Naive thymus-derived CD4-positive, alpha-beta T cell (primary cell): ENCODE results near the gene VPS26A. TPM values are rescaled to one million over a fixed set of nuclear protein-coding genes. Genes with fewer than 3 reads are reported as not detected.

Experiments used
- ATAC-seq: fragments of 150-1000 bp; cut with Tn5 transposase; 2 replicates; pipeline ENCODE4 v1.10.0; 2021; ENCODE audit warnings: mild to moderate bottlenecking, moderate library complexity
- CTCF ChIA-PET: fragments of 350-600 bp; sonication (Branson Sonifier 250); formaldehyde crosslinking; loops from one replicate; lab custom pipeline; 2021; ENCODE audit warnings: antibody characterized with exemption; lab: Charles Lee
- POLR2A ChIA-PET: fragments of 350-600 bp; sonication (Branson Sonifier 250); formaldehyde crosslinking; loops from one replicate; lab custom pipeline; 2021; ENCODE audit warnings: antibody characterized with exemption, inconsistent platforms; lab: Charles Lee
- DNase-seq, 9 donors: peaks; one replicate each; pipeline versions ENCODE4 v3.0.0 to v3.0.0-alpha.2; 2020 to 2022; ENCODE audit warnings: mixed read lengths in 1 of 9
- H3K27ac ChIP-seq: one replicate; pipeline ENCODE4 v1.7.0; 2013; ENCODE audit warnings: mild to moderate bottlenecking, low read depth, low read length, moderate library complexity
- H3K27me3 ChIP-seq, 2 donors: one replicate each; pipeline ENCODE4 v1.7.0; 2013; ENCODE audit warnings: low read length in 2 of 2, mild to moderate bottlenecking in 2 of 2, moderate library complexity in 2 of 2; ENCODE audit not compliant: control insufficient read depth in 2 of 2, insufficient read depth in 2 of 2
- H3K36me3 ChIP-seq, 3 experiments: 1 replicate in 2 of 3; 2 replicates in 1 of 3; pipeline ENCODE4 v1.7.0; 2013; ENCODE audit warnings: low read length in 3 of 3, mild to moderate bottlenecking in 3 of 3, moderate library complexity in 1 of 3; ENCODE audit not compliant: insufficient read depth in 3 of 3, control insufficient read depth in 2 of 3
- H3K4me1 ChIP-seq, 2 donors: one replicate each; pipeline ENCODE4 v1.7.0; 2013; ENCODE audit warnings: low read length in 2 of 2, mild to moderate bottlenecking in 2 of 2, moderate library complexity in 1 of 2; ENCODE audit not compliant: control insufficient read depth in 2 of 2, insufficient read depth in 2 of 2
- H3K4me3 ChIP-seq: 2 replicates; pipeline ENCODE4 v1.7.0; 2013; ENCODE audit warnings: mild to moderate bottlenecking, low read length
- H3K9me3 ChIP-seq, 3 experiments: 1 replicate in 2 of 3; 2 replicates in 1 of 3; pipeline ENCODE4 v1.7.0; 2013; ENCODE audit warnings: low read length in 3 of 3; ENCODE audit not compliant: control insufficient read depth in 2 of 3
- H3K27ac Mint-ChIP-seq, 9 donors: one replicate each; pipeline ENCODE4 v1.8.0; 2020 to 2022; ENCODE audit warnings: mixed read lengths in 9 of 9, mild to moderate bottlenecking in 8 of 9, moderate library complexity in 5 of 9, inconsistent platforms in 2 of 9
- H3K27me3 Mint-ChIP-seq, 5 donors: one replicate each; pipeline ENCODE4 v1.8.0; 2021 to 2022; ENCODE audit warnings: mixed read lengths in 5 of 5, mild to moderate bottlenecking in 1 of 5
- H3K36me3 Mint-ChIP-seq, 5 donors: one replicate each; pipeline ENCODE4 v1.8.0; 2020 to 2022; ENCODE audit warnings: mixed read lengths in 5 of 5, mild to moderate bottlenecking in 3 of 5, inconsistent platforms in 1 of 5
- H3K4me1 Mint-ChIP-seq, 7 donors: one replicate each; pipeline ENCODE4 v1.8.0; 2020 to 2022; ENCODE audit warnings: mixed read lengths in 7 of 7, mild to moderate bottlenecking in 3 of 7, inconsistent platforms in 1 of 7
- H3K4me3 Mint-ChIP-seq, 10 donors: one replicate each; pipeline ENCODE4 v1.8.0; 2020 to 2022; ENCODE audit warnings: mild to moderate bottlenecking in 10 of 10, mixed read lengths in 10 of 10, moderate library complexity in 6 of 10, inconsistent platforms in 2 of 10
- H3K9me3 Mint-ChIP-seq, 11 donors: one replicate each; pipeline ENCODE4 v1.8.0; 2020 to 2022; ENCODE audit warnings: mixed read lengths in 11 of 11, mild to moderate bottlenecking in 4 of 11, inconsistent platforms in 1 of 11, moderate library complexity in 1 of 11
- intact Hi-C, 2 donors: fragments of 100-400 bp; cut with micrococcal nuclease; formaldehyde crosslinking; loops; one replicate each; pipeline ENCODE4 v1.15.1; 2023
- polyA plus RNA-seq, 2 donors: library from polyadenylated mRNA; unstranded; fragments of 300-500 nt; fragmentation: Illumina TruSeq; gene quantifications; one replicate each; pipeline ENCODE4 v1.2.3, GENCODE V29; 2021
- total RNA-seq, 6 experiments: library from RNA in 5 of 6; stranded (reverse) in 5 of 6; gene quantifications; 1 replicate in 5 of 6; 2 replicates in 1 of 6; pipeline ENCODE4 v1.2.3 and lab custom pipeline; 2021 to 2026

The VPS26A gene
- total and polyA plus RNA-seq, 7 experiments from 2014 or later, result 25.5 to 35.0 (median 29.1) TPM

DNA sequence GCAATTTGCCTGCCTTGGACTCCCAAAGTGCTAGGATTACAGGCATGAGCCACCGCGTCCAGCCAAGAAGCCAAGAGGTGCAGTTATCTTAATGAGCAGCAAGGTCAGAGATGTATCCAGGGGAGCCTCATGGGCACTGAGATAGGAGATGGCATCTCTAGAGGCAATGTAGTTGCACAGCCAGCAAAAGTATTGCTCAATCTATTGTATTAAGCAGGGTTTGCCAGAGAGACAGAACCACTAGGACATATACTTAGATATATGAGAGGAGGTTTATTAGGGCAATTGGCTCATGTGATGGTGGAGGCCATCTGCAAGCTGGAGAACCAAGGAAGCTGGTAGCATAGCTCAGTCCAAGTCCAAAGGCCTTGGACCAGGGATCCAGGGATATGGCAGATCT, 16.3 kb upstream of the VPS26A start:
- ChIA-PET POLR2A (no interaction called here), CTCF (interaction anchor here (0.6 kb wide), 1 partner anchor 210 kb away, joined by 3 read pairs; no protein-coding TSS in a partner anchor)
- Mint-ChIP-seq H3K27ac (peak overlapping the region in 1 of 9 donors; percentile 6), H3K9me3 (peaks cover 0 to 5% (median 0%) of the 10 kb centered on the region in 11 donors), H3K4me1 (peaks cover 0 to 3% (median under 1%) of the 10 kb centered on the region in 7 donors), H3K27me3 (peaks cover 0 to 10% (median 0%) of the 10 kb centered on the region in 5 donors), H3K36me3 (peaks cover 8 to 18% (median 17%) of the 10 kb centered on the region in 5 donors), H3K4me3 (no peak overlapping the region)
- H3K4me1 ChIP-seq, result no peaks in the 10 kb centered on the region
- H3K27ac ChIP-seq, result no peak overlapping the region
- H3K36me3 ChIP-seq, result peaks cover 0 to 19% (median 14%) of the 10 kb centered on the region in 3 experiments
- no peaks in the 10 kb centered on the region for H3K27me3 ChIP-seq
- DNase-seq, result no peak
- H3K9me3 ChIP-seq, result no peaks in the 10 kb centered on the region
- ATAC-seq, result peak; percentile 14
- H3K4me3 ChIP-seq, result no peak overlapping the region
- intact Hi-C loops, result no loop called here

DNA sequence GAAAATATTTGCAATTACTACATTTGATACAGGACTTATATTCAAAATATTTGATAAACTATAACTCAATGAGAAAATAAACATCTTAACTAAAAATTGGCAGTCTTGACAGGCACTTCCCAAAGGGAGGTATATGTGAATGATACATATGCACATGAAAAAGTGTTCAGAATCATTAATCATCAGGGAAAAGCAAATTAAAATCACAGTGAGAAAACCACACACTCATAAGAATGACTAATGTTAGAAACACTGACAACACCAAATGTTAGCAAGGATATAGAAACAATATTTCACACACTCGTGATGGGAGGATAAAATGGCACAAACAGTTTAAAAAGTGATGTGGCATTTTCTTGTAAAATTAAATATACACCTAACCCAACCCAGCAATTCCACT, 4.1 kb upstream of the VPS26A start:
- Mint-ChIP-seq H3K27ac (no peak overlapping the region), H3K4me3 (no peak overlapping the region), H3K36me3 (no peaks in the 10 kb centered on the region), H3K9me3 (no peaks in the 10 kb centered on the region), H3K27me3 (peaks cover 0 to 6% (median 0%) of the 10 kb centered on the region in 5 donors), H3K4me1 (peaks cover 1 to 13% (median 10%) of the 10 kb centered on the region in 7 donors)
- no peak for DNase-seq
- Histone ChIP-seq H3K9me3 (no peaks in the 10 kb centered on the region), H3K4me1 (peaks cover 0 to 5% of the 10 kb centered on the region in 2 donors), H3K36me3 (no peaks in the 10 kb centered on the region), H3K4me3 (no peak overlapping the region), H3K27me3 (no peaks in the 10 kb centered on the region), H3K27ac (no peak overlapping the region)
- ATAC-seq, result no peak
- POLR2A ChIA-PET, result no interaction called here
- CTCF ChIA-PET, result interaction anchor here (0.6 kb wide), 1 partner anchor 25 kb away, joined by 7 read pairs; no protein-coding TSS in a partner anchor
- intact Hi-C loops, result loop anchor here (5.0 to 10.0 kb wide), 5 partner anchors 595 to 1358 kb away; partner anchors contain the start of genes SIRT1 (in 2 of the 2), HNRNPH3 (in 1 of the 2), PBLD (in 1 of the 2) and RUFY2 (in 1 of the 2)

DNA sequence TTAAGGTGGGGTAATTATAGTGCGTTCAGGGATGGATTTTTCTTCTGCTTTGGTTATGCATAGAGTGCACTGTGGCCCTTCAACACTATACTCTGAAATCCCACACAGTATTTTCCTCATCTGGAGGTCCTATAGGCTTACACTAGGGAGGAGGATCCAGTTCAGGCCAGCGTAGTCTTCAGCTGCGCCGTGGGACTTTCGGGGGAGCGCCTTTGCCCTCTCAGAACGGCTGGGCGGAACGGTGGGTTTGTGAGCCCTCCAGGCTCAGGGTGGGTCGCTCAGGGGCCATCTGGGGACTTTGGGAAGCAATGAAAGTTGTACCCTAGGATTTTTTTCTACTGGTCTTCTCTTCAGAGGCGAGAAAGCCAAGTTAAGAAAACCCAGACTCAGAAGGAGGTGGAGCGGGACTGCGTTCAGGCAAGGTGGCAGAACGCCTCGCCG, 652 bp upstream of the VPS26A start:
- Histone ChIP-seq H3K4me1 (peaks cover 8 to 16% of the 10 kb centered on the region in 2 donors), H3K4me3 (peak overlapping the region; percentile 85), H3K9me3 (no peaks in the 10 kb centered on the region), H3K36me3 (no peaks in the 10 kb centered on the region), H3K27ac (peak overlapping the region; percentile 94), H3K27me3 (no peaks in the 10 kb centered on the region)
- Mint-ChIP-seq H3K4me3 (peak overlapping the region; percentile 89 to 97 (median 94)), H3K27me3 (peaks cover 0 to under 1% (median 0%) of the 10 kb centered on the region in 5 donors), H3K4me1 (peaks cover 5 to 32% (median 30%) of the 10 kb centered on the region in 7 donors), H3K27ac (peak overlapping the region; percentile 92 to 98 (median 97)), H3K9me3 (no peaks in the 10 kb centered on the region), H3K36me3 (peaks cover 0 to 1% (median 0%) of the 10 kb centered on the region in 5 donors)
- intact Hi-C loops, result loop anchor here (1.0 to 10.0 kb wide), 14 partner anchors 30 to 1361 kb away; partner anchors contain the start of genes DDX50 (in 2 of the 2), SIRT1 (in 2 of the 2), DDX21 (in 1 of the 2) and HNRNPH3 (in 1 of the 2)
- DNase-seq (no peak), ATAC-seq (peak; percentile 14)
- CTCF ChIA-PET, result interaction anchor here (1.9 kb wide), 1 partner anchor 30 kb away, joined by 12 read pairs; no protein-coding TSS in a partner anchor
- POLR2A ChIA-PET, result interaction anchor here (1.6 kb wide), 1 partner anchor 110 kb away, joined by 3 read pairs; no protein-coding TSS in a partner anchor

- DNase-seq (peak in 7 of 9 donors; percentile 15 to 40 (median 37)), ATAC-seq (no peak)
- Mint-ChIP-seq H3K4me1 (peaks cover 6 to 43% (median 38%) of the 10 kb centered on the region in 7 donors), H3K27ac (peak overlapping the region; percentile 84 to 98 (median 92)), H3K36me3 (peaks cover 0 to 4% (median 0%) of the 10 kb centered on the region in 5 donors), H3K4me3 (peak overlapping the region; percentile 93 to 99 (median 95)), H3K27me3 (no peaks in the 10 kb centered on the region), H3K9me3 (no peaks in the 10 kb centered on the region)
- CTCF ChIA-PET, result interaction anchor here (0.5 to 1.2 kb wide), 5 partner anchors 64 to 284 kb away, joined by 3 to 5 read pairs (median 4); partner anchors contain the start of gene KIFBP
- Histone ChIP-seq H3K27ac (peak overlapping the region; percentile 94), H3K27me3 (no peaks in the 10 kb centered on the region), H3K36me3 (no peaks in the 10 kb centered on the region), H3K4me3 (peak overlapping the region; percentile 85), H3K4me1 (peaks cover 8 to 20% of the 10 kb centered on the region in 2 donors), H3K9me3 (no peaks in the 10 kb centered on the region)
- POLR2A ChIA-PET, result interaction anchor here (0.6 to 1.6 kb wide), 15 partner anchors 8 to 507 kb away, joined by 3 to 5 read pairs (median 3); partner anchors contain the start of genes DDX21, SRGN and SUPV3L1
- intact Hi-C loops, result loop anchor here (1.0 to 10.0 kb wide), 17 partner anchors 8 to 1362 kb away; partner anchors contain the start of genes HNRNPH3 (in 2 of the 2), PBLD (in 2 of the 2), SIRT1 (in 2 of the 2) and CCAR1 (in 1 of the 2)
Measured at GRCh38 chr10:69124563-69125268, 738 bp downstream of the VPS26A start.

DNA sequence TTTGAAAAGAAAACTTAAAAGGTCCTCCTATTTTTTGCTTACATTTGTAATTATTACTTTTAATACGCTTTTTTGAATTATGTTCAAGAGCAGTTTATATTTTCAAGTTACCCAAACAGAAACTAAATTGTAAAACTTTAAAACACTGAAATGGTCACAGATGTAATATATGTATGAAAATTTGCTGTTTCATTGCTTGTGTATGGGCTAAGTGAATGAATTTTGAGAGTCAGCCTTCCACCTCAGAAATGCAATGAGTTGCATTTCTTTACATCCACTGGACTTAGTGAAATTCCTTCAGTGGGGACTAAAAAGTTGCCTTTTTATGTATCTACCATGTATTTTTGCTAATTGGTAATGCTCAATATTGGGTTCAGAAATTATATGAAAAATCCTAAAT, 1.6 kb downstream of the VPS26A start:
- POLR2A ChIA-PET, result interaction anchor here (0.6 to 1.4 kb wide), 8 partner anchors 12 to 292 kb away, joined by 3 to 5 read pairs (median 4); partner anchors contain the start of gene DDX21
- Mint-ChIP-seq H3K27me3 (no peaks in the 10 kb centered on the region), H3K9me3 (no peaks in the 10 kb centered on the region)

DNA sequence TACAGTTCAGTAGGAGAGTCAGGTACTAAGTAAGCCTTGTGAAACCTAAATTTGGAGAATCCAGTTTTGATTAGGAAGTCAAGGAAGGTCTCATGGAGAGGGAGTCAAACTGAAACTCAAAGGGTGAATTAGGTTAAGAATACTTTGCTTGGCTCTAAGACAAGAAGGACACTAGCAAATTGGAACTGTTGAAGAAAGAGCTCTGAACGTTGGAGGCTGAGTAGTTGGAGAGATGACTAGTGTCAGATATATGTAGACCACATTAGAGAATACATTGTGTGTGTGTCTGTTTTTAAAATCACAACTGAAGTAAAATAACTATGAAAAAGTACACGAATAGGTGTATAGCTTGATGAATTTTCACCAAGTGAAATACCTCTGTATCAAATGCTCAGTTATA, 6.3 kb downstream of the VPS26A start:
- Histone ChIP-seq H3K9me3 (no peaks in the 10 kb centered on the region), H3K4me3 (no peak overlapping the region), H3K4me1 (peaks cover 12 to 15% of the 10 kb centered on the region in 2 donors), H3K27me3 (no peaks in the 10 kb centered on the region), H3K27ac (no peak overlapping the region), H3K36me3 (peaks cover 0 to 20% (median 15%) of the 10 kb centered on the region in 3 experiments)
- intact Hi-C loops, result no loop called here
- DNase-seq (no peak), ATAC-seq (no peak)
- CTCF ChIA-PET, result no interaction called here
- H3K36me3 Mint-ChIP-seq, result peaks cover 0 to 23% (median 8%) of the 10 kb centered on the region in 5 donors
- H3K9me3 Mint-ChIP-seq, result no peaks in the 10 kb centered on the region
- POLR2A ChIA-PET, result interaction anchor here (0.7 kb wide), 1 partner anchor 229 kb away, joined by 4 read pairs; the partner anchor contains the start of gene DDX50
- peaks cover 17 to 63% (median 52%) of the 10 kb centered on the region in 7 donors for H3K4me1 Mint-ChIP-seq
- no peaks in the 10 kb centered on the region for H3K27me3 Mint-ChIP-seq
- H3K4me3 Mint-ChIP-seq, result peak overlapping the region in 1 of 10 donors; percentile 34
- peak overlapping the region in 5 of 9 donors; percentile 0 to 56 (median 14) for H3K27ac Mint-ChIP-seq

More for the DNA sequence above, 1.6 kb downstream of the VPS26A start:
- peak overlapping the region; percentile 94 for H3K27ac ChIP-seq
- H3K9me3 ChIP-seq, result no peaks in the 10 kb centered on the region
- peaks cover 0 to 4% (median 0%) of the 10 kb centered on the region in 5 donors for H3K36me3 Mint-ChIP-seq
- H3K36me3 ChIP-seq, result no peaks in the 10 kb centered on the region
- H3K4me3 Mint-ChIP-seq, result peak overlapping the region; percentile 23 to 97 (median 94)
- peaks cover 8 to 20% of the 10 kb centered on the region in 2 donors for H3K4me1 ChIP-seq
- intact Hi-C loops, result loop anchor here (2.0 to 10.0 kb wide), 6 partner anchors 13 to 1241 kb away; partner anchors contain the start of genes HNRNPH3 (in 2 of the 2), PBLD (in 2 of the 2), SIRT1 (in 2 of the 2) and SLC25A16 (in 1 of the 2)
- peaks cover 14 to 51% (median 44%) of the 10 kb centered on the region in 7 donors for H3K4me1 Mint-ChIP-seq
- no peak for ATAC-seq
- CTCF ChIA-PET, result interaction anchor here (0.5 to 1.2 kb wide), 2 partner anchors 65 to 283 kb away, joined by 4 read pairs; no protein-coding TSS in a partner anchor
- H3K4me3 ChIP-seq, result no peak overlapping the region
- no peaks in the 10 kb centered on the region for H3K27me3 ChIP-seq
- peak overlapping the region in 1 of 9 donors; percentile 96 for H3K27ac Mint-ChIP-seq
- no peak for DNase-seq
